ENCODE data around the gene SEMA3A.

The SEMA3A gene

GRCh38 chr7:83996879-83997278 is 197.7 kb downstream of the SEMA3A start:
- no peak for ATAC-seq

GRCh38 chr7:83987764-83988163 is 206.8 kb downstream of the SEMA3A start:
- no peak for ATAC-seq

- no peak for ATAC-seq
Measured at GRCh38 chr7:83985821-83986220, 208.8 kb downstream of the SEMA3A start.

GRCh38 chr7:83984591-83984990 is 210.0 kb downstream of the SEMA3A start:
- no peak for ATAC-seq

DNA sequence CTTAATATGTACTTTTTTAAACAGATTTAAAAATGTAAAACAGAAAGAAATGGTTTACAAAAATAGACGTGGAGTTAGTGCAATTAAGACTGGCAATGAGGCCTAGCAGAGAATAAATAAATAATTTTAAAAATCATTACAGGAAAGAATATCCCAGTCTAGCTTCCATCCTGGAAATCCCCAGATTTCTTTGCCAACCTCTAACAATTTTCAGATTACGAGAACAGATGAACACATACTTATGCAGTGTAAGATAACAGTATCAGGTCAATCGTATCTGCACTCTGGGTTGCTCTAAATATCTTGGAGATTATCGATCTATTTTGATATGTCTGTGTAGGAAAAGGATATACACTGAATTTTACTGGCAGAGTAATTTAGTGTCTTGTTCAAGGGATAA is 210.5 kb downstream of the SEMA3A start:
- ATAC-seq = no peak

DNA sequence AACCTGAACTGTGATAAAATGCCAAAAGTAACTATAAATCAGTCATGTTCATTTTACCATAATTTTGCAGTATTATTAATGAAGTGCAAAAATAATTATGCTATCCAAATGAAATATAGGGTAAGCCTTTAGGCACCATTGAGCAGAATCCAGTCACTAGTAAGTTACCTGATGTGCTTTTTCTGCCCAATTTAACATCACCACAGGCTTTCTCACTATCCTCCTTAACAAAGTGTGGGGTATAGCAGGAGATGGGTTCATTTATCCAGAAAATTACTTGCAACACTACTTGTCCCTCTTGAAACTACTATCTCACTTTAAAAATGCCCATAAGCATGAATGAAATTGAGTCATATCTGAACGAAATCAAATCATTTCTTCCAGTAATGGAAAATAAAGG is 211.0 kb downstream of the SEMA3A start:
- ATAC-seq = no peak

- no peak for ATAC-seq
Measured at GRCh38 chr7:83976302-83976701, 218.3 kb downstream of the SEMA3A start.

DNA sequence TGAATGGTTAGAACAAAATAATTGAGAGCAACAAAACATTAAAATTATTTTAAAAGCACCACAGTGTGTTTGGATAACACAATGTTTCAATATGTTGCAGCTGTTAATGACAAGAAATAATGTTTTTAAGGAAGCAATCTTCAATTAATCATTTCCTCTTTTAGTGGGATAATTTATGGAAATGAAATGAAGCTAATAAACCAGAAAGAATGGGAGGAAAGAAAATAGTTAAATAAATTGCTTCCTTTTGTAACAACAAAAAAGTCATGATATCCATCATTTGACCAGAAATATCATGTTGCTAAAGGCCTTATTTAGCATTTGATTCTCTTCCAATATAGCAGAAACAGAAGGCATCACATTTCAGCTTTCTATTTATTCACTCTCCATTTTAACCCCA is 224.5 kb downstream of the SEMA3A start:
- ATAC-seq = no peak

DNA sequence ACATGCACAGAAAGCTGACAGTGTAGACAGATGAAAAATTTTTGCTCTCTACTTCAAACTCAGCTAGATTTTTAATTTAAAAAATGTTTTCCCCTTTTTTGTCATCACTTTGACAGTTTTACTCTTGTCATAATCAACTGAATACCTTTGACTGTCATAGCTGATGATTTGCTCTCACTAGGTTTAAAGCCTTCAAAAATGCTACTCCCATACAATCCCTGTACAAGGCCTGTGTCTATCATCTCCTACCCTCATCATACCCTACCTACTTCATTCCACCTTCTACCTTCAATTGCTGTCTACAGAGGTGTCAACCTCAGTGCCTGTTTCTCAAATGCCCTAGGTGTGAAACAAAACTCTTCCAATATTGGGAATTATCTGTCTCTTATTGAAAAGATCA is 230.3 kb downstream of the SEMA3A start:
- ATAC-seq = no peak

DNA sequence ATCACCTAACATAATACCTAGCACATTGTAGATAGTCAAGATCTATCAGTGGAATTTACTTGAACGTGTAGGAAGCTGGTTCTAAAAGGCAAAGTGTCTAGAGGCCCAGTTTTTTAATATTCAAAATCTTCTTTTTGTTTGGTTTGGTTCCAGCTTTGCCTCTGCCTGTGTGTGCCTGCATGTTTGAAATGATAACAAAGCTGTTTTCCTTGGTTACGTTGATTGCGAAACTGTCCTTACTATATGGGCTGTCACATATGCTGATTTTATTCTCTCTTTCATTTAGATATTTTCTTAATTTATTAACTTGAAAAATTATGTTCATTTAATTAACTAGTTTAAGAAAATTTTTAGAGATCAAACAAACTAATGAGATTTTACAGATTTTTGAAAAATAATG is 237.3 kb downstream of the SEMA3A start:
- no peak for ATAC-seq

- no peak for ATAC-seq
Measured at GRCh38 chr7:83956104-83956503, 238.5 kb downstream of the SEMA3A start.

DNA sequence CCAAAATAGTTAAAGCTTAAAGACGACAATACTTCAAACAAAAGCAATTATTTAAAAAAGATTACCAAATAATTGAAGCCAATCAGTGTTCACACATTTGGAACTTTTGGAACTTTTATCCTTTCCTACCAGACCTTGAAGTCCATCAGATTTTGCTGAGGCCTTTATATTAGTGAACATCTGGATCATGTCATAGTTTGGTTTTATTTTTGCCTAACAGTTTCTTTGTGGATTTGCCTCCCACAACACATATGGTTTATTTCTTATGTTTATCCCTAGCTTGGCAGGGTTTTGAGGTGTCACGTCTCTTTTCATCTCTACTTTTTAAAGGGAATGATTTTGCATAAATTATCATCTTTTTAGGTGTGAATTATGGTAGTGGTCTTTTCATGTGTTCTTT is 242.4 kb downstream of the SEMA3A start:
- ATAC-seq = no peak

GRCh38 chr7:83947260-83947659 is 247.3 kb downstream of the SEMA3A start:
- no peak for ATAC-seq

- no peak for ATAC-seq
Measured at GRCh38 chr7:83946801-83947200, 247.8 kb downstream of the SEMA3A start.

- no peak for ATAC-seq
Measured at GRCh38 chr7:83941300-83941699, 253.3 kb downstream of the SEMA3A start.

- no peak for ATAC-seq
Measured at GRCh38 chr7:83937930-83938329, 256.7 kb downstream of the SEMA3A start.

DNA sequence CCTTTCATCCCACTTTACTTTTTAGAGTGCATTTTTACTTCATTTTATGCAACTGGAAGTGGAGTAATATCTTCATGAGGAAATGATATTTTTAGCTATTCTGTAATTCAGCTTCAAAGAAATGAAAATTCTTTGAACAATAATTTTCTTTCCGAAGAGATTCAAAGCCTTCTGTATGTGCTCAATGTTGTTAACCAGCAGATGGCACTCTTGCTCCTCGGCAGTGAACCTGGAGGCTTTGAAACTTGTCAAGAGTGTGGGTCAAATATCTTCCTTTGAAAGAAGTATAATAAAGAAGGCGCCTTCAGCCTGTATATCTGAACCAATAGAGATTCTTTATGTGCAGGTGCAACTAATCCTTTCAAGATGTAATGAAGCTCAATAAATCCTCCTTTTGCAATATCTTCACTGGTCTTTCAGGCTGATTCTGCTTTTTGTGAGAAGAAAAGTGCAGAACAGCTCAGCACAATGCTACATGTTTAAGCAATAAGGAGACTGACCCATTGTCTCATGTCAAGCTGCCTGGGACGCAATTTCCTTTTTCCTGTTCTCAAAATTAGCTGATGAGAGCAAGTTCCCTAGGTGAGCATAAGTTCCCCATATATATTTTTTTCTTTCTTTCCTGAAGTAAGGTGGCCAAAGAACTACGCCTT is 258.4 kb downstream of the SEMA3A start:
- peak in 1 of 2 donors; percentile 60 for ATAC-seq

GRCh38 chr7:83934118-83934734 is 260.4 kb downstream of the SEMA3A start:
- ATAC-seq = no peak

GRCh38 chr7:83931968-83932367 is 262.6 kb downstream of the SEMA3A start:
- ATAC-seq = no peak

GRCh38 chr7:83930262-83930661 is 264.3 kb downstream of the SEMA3A start:
- ATAC-seq = no peak

DNA sequence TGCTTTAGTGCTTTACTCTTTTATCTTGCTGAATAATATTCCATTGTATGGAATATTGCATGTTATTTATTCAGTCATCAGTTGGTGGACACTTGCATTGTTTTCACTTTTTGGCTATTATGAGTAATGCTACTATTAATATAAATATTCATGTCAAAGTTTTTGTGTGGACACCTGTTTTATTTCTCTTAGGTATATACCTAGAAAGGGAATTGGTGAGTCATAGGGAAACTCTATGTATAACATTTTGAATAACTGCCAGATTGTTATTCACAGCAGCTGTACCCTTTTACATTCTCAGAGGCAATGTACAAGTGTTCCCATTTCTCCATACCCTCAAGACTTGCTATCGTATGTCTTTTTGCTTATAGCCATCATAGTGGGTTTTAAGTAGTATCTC is 268.7 kb downstream of the SEMA3A start:
- ATAC-seq = no peak

- no peak for ATAC-seq
Measured at GRCh38 chr7:83921941-83922607, 272.5 kb downstream of the SEMA3A start.

DNA sequence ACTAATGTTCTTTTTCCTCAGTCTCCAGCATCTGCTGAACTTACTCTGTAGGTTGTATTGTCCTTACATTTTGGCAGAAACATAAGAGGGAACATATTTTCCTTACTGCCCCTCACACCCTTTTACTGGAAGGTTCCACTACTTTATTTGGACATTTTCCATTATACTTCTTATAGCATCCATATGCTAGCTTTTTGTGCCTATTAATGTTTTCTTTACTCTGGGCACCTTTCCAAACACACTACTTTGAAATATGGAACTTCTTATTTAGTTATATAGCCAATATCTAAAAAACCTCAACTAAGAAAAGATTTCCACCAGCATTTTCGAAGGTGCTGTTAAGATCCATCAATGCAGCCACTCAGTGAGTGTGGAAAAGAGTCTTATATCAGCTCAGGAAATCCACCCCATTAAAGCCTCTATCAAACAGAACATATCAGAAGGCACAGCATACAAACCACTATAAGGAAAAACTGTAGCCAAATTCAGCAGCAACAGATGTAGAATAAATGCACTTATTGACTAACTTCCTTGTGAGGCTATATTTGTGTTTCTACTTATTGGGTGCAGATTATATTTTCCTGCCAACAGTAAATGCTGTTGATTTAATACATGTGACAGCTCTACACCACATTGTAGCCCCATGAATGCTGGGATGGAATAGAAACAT is 273.2 kb downstream of the SEMA3A start:
- no peak for ATAC-seq

DNA sequence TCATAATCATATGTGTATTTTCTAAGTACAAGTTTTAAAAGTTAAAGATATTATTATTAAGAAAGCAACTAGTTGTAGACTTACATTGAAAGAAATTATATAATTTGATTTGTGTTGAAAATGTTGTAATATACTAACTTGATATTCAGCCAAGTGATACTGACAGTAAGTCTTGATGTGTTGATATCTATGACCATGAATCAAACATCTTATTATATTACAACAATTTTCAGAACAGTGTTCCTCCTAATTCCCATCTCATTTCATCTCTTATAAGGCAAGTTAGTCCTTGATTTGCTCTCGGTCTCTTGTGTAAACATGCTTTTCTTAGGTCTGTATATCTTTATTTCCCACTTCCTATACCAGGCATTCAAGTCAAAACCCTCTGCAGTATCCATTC is 276.4 kb downstream of the SEMA3A start:
- no peak for ATAC-seq
